COR-L47 (cell line): ENCODE data around the gene AATK.
"Not testable (repeated sequence)": the region's sequence is repeated elsewhere in the genome, so short reads cannot be mapped to it uniquely, and the experiment has no call there.

Experiments used
- DNase-seq: peaks from one replicate; lab custom pipeline; 2025; lab: John Stamatoyannopoulos, UW

The AATK gene

DNA sequence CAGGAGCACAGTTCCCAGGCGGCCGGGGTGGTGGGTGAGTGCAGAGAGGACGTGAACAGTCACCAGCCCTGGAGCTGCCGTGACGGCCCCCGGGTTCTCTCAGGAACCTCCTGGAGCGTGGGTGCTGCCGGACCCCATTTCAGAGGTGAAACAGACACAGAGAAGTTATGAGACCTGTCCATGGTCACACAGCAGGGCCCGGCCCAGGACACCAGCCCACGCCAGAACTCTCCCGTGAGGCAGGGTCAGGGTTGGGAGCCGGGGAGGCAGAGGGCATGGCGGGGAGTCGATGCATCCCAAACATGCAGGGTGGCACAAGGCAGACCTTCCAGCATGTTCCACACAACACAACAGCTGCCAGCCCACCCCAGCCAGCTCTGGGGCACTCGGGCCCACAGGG, 4.5 kb downstream of the AATK start:
- no peak for DNase-seq

GRCh38 chr17:81160747-81161453, 5.1 kb downstream of the AATK start:
- DNase-seq: no peak

DNA sequence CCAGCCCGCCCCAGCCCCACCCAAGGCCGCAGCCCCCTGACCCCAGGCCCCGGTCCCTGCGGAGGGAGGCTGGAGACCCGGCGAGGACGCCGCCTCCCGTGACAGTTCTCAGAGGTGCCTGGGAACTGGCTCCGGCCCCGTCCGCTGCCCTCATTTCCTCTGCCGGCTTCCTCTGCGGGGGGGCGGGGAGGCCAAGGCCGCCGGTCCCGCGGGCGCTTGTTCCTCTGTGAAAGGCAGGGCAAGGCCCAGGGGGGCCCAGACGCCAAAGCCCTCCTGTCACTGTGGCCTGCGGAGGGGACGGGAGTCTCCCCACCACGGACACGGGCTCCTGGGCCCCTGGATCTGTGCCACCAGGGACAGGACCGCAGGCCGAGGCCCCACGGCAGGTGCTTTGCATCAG, 5.7 kb downstream of the AATK start:
- DNase-seq: no peak

DNA sequence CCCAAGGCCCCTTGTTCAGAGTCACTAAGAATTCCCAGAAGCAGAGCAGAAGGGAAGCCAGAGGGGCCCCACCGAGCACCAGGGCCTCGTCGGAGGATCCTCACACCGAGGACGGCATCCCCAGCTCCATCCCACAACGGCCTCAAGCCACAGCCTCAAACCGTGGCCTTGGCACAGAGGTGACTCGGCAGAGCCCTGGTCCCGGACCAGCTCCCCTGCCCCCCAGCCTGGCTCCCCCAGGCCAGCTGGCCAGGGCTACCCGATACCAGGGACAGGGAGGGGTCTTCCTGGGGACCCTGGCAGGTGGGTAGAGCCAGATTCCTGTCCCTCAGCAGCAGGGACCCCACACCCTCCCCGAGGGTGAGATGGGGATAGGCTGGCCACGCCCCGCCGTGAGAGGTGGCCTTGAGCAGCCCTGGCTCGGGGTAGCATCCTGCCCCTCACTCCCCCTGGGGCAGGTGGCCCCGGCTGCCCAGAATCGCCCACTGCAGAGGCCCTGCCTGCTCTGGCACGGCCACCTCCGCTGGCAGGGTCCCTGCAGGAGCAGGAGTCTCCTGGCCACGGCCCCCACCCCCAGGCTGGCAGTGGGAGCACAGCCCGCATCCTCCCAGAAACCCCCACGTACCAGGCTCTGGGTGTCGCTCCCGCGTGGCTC, 6.3 kb downstream of the AATK start:
- no peak for DNase-seq

DNA sequence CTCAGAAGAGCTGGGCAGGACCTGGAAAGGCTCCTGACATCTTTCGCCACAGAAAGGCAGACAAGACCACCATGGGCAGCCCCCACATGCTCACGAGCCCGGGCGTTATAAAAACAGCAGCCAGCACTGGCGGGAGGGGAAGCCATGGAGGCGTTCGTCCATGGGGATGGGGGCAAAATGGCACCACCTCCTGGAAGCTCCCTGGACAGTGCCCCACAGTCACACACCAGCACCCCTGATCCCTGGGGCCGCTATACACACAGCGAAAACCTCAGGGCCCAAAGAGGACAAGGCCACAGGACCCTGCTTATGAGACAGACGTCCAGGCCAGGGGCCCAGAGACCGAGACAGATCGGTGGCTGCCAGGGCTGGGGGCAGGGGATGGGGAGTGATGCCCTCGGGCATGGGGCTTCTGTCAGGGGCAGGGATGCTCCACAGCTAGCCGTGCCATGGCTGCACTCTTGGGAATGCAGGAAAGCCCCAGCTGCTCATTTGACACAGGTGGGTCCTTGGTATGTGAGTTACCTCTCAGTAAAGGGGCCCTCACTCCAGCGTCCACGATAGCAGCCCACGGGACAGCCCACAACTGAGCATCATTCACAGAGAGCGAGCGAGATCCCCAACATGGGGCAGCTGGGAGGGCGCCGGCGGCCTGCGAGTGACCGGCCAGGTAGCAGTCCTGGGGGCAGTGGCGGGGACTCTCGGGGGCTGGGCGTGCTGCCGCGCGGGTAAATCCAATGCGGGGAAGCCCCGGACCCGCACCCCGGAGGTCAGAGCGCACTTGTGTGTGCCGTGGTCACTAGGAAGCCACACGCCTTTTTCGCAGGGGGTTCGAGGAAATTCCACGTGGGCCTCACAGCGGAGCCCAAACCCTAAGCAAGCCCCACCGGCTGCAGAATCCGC, 7.1 kb downstream of the AATK start:
- DNase-seq: no peak

DNA sequence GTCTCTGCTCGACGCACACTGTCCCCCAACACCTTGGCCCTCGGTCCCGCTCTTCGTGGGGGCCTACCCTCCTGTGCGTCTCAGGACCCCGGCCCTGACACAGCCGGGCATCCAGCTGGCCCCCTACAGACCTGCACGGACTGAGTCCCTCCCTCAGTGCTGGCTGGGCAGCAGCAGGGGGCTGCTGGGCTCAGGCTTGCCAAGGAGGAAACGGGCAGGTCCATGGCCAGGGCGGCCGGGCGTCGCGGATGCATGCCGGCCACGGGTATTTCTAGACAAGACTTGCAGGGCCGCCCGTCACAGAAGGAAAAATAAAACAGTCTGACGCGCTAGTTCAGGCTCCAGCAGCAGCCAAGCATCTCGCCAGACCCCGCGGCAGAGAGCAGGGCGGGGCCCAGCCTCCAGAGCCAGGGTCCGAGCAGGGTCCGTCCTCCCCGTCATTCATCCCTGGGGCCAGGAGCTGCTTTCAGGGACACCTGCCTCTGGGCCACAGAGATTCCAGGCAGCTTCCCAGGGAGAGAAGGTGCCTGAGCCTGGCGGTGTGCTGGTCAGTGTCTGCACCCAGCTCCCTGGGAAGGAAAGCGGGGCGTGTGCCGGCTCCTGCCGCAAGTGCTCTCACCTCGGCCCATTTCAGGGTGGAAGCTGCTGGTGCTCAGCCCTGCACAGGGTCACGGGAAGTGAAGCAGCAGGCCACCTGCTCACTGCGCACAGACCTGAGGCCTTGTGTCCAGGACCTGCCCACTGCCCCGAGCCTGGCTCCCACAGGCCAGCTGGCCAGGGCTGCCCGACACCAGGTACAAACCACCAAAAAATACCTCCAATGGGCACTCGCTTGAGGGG, 8.0 kb downstream of the AATK start:
- DNase-seq: no peak

DNA sequence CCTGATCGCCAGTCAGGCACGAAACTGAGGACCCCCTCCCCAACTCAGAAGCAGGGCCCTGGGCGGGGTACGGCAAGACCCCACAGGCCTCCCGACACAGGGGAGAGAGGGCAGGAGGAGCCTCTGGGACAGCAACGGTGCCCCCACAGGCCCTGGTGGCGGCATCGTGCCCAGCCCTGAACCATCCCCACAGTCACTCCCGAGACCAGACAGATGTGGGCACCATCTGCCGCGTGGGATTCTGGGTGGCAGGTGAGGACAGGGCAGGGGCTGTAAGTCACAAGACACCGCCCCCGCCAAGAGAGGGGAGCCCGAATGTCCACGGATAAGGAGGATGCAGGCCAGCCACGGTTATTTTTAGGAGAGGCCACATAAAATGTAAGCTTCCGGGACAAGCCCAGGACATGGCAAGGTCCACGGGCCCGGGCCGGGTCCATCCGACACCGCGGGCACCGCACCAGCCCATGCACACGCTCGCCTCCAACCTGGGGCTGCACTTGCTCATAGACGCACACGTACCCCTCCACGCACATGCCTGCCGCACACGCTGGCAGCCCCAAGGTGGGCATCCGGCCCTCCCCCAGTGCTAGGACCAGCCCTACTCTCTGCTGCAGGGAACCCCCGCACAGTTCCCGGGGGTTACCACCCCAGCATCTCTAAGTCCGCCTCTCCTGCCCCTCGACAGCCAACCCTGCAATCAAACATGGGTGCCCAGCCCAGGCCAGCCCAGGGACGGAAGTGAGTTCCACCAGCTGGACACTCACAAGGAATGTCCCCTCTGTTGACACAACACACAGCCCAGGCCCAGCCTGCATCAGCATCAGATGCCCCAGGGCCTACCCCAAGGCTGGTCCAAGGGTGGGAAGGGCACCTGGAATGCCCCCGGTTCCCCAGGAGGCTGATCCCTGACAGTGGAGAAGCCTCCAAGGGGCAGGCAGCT, 8.9 kb downstream of the AATK start:
- DNase-seq: no peak

- DNase-seq: no peak
Measured at GRCh38 chr17:81154961-81155360, 11.1 kb downstream of the AATK start.

GRCh38 chr17:81154016-81154415, 12.0 kb downstream of the AATK start:
- not testable (repeated sequence) for DNase-seq

GRCh38 chr17:81153340-81153803, 12.6 kb downstream of the AATK start:
- DNase-seq: no peak

DNA sequence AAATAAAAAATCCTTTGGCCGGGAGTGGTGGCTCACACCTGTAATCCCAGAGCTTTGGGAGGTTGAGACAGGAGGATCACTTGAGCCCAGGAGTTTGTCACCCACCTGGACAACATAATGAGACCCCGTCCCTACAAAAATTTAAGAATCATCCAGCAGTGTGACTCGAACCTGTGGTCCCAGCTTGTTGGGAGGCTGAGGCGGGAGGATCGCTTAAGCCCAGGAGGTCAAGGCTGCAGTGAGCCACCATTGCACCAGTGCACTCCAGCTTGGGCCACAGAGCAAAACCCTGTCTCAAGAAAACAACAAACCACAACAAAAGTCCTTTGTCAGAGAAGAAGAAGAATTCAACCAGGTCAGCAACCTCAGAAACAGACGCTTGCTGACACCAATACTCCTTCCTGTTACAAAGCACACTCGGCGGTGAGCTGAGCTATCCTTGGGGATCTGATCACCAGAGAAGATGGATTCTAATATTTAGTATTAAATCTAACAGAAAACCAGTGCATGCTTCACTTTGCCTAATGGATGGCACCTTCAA, 13.7 kb downstream of the AATK start:
- DNase-seq: no peak

DNA sequence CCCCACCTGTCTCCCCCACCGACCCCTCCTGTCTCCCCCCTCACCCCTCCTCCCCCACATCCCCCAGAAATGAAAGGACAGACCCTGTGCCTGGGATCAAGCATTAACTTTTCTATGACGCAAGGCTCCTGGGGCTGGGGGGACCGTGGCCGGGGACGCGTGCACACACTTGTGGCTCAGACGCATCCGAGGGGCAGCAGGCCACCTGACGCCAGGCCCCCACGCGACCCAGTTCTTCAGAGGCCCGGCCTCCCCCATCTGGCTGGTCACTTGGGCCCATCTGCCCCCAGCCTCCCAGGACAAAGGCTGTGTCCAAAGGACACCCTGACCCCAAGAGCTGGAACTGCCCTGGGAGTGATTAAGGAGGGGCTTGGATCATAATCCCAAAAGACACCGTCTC, 14.7 kb downstream of the AATK start:
- no peak for DNase-seq

DNA sequence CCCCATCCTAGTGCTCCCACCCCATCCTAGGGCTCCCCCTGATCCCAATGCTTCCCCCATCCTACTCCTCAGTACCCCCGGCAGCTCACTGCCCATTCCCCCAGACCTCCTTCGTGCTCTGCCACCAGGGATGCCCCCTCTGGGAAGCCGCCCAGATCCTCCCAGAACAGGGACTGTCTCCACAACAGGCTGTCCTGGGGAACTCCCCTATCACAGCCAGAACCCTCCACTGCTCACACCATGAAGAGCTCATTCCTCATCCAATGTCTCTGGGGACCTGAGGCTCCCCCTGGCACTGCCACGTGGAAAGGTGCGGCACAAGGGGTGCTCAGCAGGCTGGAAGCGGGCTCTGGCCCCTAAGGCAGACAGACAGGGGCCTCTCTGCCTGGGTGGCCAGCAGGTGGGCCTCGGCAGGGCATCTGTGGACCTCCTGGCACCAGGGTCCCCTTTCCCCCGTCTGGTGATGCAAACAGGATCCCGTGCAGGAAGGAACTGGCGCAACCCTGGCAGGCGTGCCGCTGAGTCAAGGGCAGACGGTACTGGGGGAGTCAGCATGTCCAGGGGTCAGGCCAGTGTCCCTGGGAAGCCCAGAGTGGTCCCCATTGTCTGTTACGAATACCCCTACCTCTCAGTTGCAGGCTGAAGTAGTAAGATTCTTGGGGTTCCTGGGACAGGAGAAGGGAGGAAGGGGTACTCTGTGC, 15.5 kb downstream of the AATK start:
- DNase-seq: no peak

- no peak for DNase-seq
Measured at GRCh38 chr17:81148986-81149533, 17.0 kb downstream of the AATK start.

- DNase-seq: no peak
Measured at GRCh38 chr17:81148571-81148970, 17.4 kb downstream of the AATK start.

DNA sequence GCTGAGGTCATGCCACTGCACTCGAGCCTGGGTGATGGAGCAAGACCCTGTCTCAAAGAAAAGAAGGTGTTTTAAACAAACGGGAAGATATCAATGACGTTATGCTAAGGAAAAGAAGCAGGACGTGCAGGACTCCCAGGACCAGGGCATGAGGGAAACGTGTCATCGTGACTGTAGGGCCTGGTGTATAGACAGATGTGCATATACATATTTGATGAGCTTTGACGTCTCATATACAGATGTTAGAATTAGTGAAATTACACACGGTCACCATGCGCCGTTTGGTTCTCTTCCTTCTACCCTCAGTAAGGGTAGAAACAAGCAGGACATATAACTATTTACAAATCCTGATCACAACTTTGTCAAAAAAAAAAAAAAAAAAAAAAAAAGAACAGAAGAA, 18.3 kb downstream of the AATK start:
- DNase-seq: no peak

DNA sequence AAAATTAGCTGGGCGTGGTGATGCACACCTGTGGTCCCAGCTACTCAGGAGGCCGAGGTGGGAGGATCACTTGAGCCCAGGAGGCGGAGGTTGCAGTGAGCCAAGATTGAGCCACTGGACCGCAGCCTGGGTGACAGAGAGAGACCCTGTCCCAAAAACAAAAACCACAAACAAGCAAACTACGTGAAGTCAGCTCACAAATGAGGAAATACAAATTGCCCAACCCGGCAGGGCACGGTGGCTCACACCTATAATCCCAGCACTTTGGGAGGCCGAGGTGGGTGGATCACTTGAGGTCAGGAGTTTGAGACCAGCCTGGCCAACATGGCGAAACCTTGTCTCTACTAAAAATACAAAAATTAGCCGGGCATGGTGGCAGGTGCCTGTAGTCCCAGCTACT, 19.8 kb downstream of the AATK start:
- DNase-seq: not testable (repeated sequence)

GRCh38 chr17:81144423-81144781, 21.6 kb downstream of the AATK start:
- no peak for DNase-seq

DNA sequence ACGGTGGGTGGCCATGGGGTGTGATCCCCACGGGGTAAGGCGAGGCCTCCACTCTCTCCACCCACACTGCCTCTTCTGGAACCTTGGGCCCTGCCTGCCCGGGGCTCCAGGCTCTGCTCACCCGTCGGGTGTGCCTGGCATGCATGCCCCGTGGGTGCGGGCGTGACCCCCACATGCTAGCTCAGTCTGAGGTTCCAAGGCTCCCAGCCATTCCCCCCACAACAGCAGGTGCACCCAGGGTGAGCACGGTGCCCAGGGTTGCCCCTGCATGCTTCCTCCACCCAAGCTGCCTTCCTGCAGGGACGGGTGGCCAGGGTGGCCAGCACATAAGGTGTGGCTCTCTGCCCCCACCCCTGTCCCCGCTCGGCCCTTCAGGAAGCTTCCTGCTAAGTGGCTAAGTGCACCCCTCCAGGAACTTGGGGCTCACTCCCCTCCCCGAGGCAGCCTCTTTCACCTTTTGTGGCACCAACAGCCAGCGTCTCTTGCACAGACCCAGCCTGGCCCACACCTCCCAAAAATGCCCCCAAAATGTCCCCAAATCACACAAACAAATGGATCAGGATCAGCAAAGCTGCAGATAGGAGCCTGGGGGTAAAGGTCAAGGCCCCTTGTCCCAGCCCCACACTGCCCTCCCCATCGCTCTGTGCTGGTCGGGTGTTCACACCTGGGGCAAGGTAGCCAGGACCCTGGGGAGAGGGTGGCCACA, 22.2 kb downstream of the AATK start:
- DNase-seq: no peak
